Measurements from ENCODE around the gene ANKS3. TPM values are rescaled to one million over a fixed set of nuclear protein-coding genes. Genes with fewer than 3 reads are reported as not detected.

The ANKS3 gene
- total and polyA plus RNA-seq, 2 donors (not counting 1 experiment from before 2014, with no cell fraction given): 26.5 to 31.9 TPM

- no peaks in the 10 kb centered on the region for H3K27me3 ChIP-seq (replicated peaks in 1 of 4; ENCODE audit: control extremely low read depth in 1 of 4, control insufficient read depth in 3 of 4, insufficient read depth in 4 of 4, low read length in 3 of 4)
- ATAC-seq (ENCODE audit: low read depth) (no peak), DNase-seq (no peak)
- Mint-ChIP-seq H3K27me3 (no peaks in the 10 kb centered on the region), H3K9me3 (ENCODE audit: insufficient read depth) (no peaks in the 10 kb centered on the region), H3K27ac (no peak overlapping the region), H3K4me3 (no peak overlapping the region), H3K4me1 (no peaks in the 10 kb centered on the region)
- H3K4me3 ChIP-seq (ENCODE audit: control extremely low read depth in 1 of 5, extremely low read depth in 1 of 5, insufficient read depth in 1 of 5, low read depth in 2 of 5, low read length in 4 of 5): no peak overlapping the region
- no peak overlapping the region for H2AFZ ChIP-seq (ENCODE audit: insufficient read depth, low read depth, low read length, poor library complexity, severe bottlenecking)
- peaks cover 4% of the 10 kb centered on the region for H4K20me1 ChIP-seq (ENCODE audit: control insufficient read depth, insufficient read depth, low read length, poor library complexity, severe bottlenecking)
- H3K79me2 ChIP-seq (ENCODE audit: control insufficient read depth, insufficient read depth, low read length): peaks cover 20% of the 10 kb centered on the region
- ChIA-PET CTCF (no interaction called here), POLR2A (no interaction called here)
- WGBS (ENCODE audit: insufficient coverage): 99% methylated on average over 5 of the region's 6 CpGs
- peaks cover 0 to 6% (median 0%) of the 10 kb centered on the region in 3 donors for H3K9me3 ChIP-seq (ENCODE audit: control extremely low read depth in 1 of 3, control insufficient read depth in 2 of 3, insufficient read depth in 1 of 3, low read length in 2 of 3)
- no peak overlapping the region for H3K27ac ChIP-seq (ENCODE audit: low read length in 2 of 2)
- no peaks in the 10 kb centered on the region for H3K4me1 ChIP-seq (ENCODE audit: control insufficient read depth in 2 of 2, insufficient read depth in 2 of 2, low read length in 2 of 2)
- peaks cover 2 to 68% of the 10 kb centered on the region in 2 experiments for H3K36me3 ChIP-seq (replicated peaks in 1 of 2; ENCODE audit: control extremely low read depth in 1 of 2, control insufficient read depth in 1 of 2, extremely low read depth in 1 of 2, insufficient read depth in 2 of 2, low read length in 1 of 2)
- intact Hi-C loops (cut with micrococcal nuclease): no loop called here
- TF ChIP-seq EZH2 (IDR thresholded peaks at IDR 0.05; ENCODE audit: borderline replicate concordance, insufficient read depth, low read depth, low read length, poor library complexity, severe bottlenecking) (no peak), CTCF (IDR thresholded peaks at IDR 0.05) (no peak)
- H3K4me2 ChIP-seq (replicated peaks; ENCODE audit: low read depth, low read length, poor library complexity, severe bottlenecking): no peak overlapping the region
- H3K9ac ChIP-seq (ENCODE audit: low read length): no peak overlapping the region
Observed at GRCh38 chr16:4755687-4756086, 21.6 kb upstream of the ANKS3 start.

- Histone ChIP-seq H3K27ac (ENCODE audit: low read length in 2 of 2) (no peak overlapping the region), H3K79me2 (ENCODE audit: control insufficient read depth, insufficient read depth, low read length) (peaks cover 20% of the 10 kb centered on the region), H3K9ac (ENCODE audit: low read length) (no peak overlapping the region), H4K20me1 (ENCODE audit: control insufficient read depth, insufficient read depth, low read length, poor library complexity, severe bottlenecking) (peaks cover 4% of the 10 kb centered on the region), H3K4me2 (replicated peaks; ENCODE audit: low read depth, low read length, poor library complexity, severe bottlenecking) (no peak overlapping the region), H3K27me3 (replicated peaks in 1 of 4; ENCODE audit: control extremely low read depth in 1 of 4, control insufficient read depth in 3 of 4, insufficient read depth in 4 of 4, low read length in 3 of 4) (no peaks in the 10 kb centered on the region), H2AFZ (ENCODE audit: insufficient read depth, low read depth, low read length, poor library complexity, severe bottlenecking) (no peak overlapping the region), H3K4me3 (ENCODE audit: control extremely low read depth in 1 of 5, extremely low read depth in 1 of 5, insufficient read depth in 1 of 5, low read depth in 2 of 5, low read length in 4 of 5) (no peak overlapping the region), H3K36me3 (replicated peaks in 1 of 2; ENCODE audit: control extremely low read depth in 1 of 2, control insufficient read depth in 1 of 2, extremely low read depth in 1 of 2, insufficient read depth in 2 of 2, low read length in 1 of 2) (peaks cover 2 to 60% of the 10 kb centered on the region in 2 experiments), H3K9me3 (ENCODE audit: control extremely low read depth in 1 of 3, control insufficient read depth in 2 of 3, insufficient read depth in 1 of 3, low read length in 2 of 3) (peaks cover 0 to 6% (median 0%) of the 10 kb centered on the region in 3 donors), H3K4me1 (ENCODE audit: control insufficient read depth in 2 of 2, insufficient read depth in 2 of 2, low read length in 2 of 2) (no peaks in the 10 kb centered on the region)
- ATAC-seq (ENCODE audit: low read depth): no peak
- intact Hi-C loops (cut with micrococcal nuclease): no loop called here
- CTCF ChIA-PET: no interaction called here
- no peaks in the 10 kb centered on the region for H3K9me3 Mint-ChIP-seq (ENCODE audit: insufficient read depth)
- no peak for DNase-seq
- 98% methylated on average over 4 of the region's 4 CpGs for WGBS (ENCODE audit: insufficient coverage)
- POLR2A ChIA-PET: no interaction called here
- H3K27ac Mint-ChIP-seq: no peak overlapping the region
- TF ChIP-seq CTCF (IDR thresholded peaks at IDR 0.05) (no peak), EZH2 (IDR thresholded peaks at IDR 0.05; ENCODE audit: borderline replicate concordance, insufficient read depth, low read depth, low read length, poor library complexity, severe bottlenecking) (no peak)
- H3K27me3 Mint-ChIP-seq: no peaks in the 10 kb centered on the region
- no peaks in the 10 kb centered on the region for H3K4me1 Mint-ChIP-seq
- H3K4me3 Mint-ChIP-seq: no peak overlapping the region
Observed at GRCh38 chr16:4754865-4755264, 20.8 kb upstream of the ANKS3 start.
